NCI-H2107 (cell line): ENCODE data around the gene SCN10A.
A peak's percentile ranks its signal among the peaks of the same experiment; 100 is the strongest.

Source experiments
- DNase-seq: peaks from one replicate; lab custom pipeline; 2025; lab: John Stamatoyannopoulos, UW

SCN10A gene

DNA sequence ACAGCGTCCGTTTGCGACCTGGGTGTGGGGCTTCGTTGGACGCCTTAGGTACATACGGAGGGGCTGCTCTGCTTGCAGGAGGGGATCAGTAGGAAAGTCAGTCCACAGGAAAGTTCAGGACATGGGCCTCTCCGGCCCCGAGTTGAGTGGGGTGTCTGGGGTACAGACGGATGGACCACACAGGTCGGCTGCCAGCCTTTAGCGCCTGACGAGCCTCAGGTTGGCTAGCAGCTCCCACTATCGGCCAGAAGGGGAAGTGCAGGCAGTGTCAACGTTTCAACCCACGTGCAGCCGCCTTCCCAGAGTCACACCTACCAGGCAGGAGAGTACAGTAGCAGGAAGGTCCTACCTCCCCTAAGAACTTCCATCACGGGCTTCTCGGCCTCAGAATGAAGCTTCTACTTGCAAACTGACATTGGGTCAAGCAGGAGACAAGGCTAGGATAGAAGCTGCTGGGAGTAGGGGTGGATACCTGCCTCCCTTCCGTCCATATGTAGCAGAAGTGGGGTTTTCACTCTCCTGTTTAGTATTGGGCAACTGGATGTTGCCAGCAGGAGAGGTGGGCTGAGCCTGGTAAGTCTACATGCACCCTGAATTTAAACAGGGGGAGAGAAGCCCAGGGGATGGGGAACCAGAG lies 164.7 kb downstream of the SCN10A start:
- peak; percentile 29 for DNase-seq

DNA sequence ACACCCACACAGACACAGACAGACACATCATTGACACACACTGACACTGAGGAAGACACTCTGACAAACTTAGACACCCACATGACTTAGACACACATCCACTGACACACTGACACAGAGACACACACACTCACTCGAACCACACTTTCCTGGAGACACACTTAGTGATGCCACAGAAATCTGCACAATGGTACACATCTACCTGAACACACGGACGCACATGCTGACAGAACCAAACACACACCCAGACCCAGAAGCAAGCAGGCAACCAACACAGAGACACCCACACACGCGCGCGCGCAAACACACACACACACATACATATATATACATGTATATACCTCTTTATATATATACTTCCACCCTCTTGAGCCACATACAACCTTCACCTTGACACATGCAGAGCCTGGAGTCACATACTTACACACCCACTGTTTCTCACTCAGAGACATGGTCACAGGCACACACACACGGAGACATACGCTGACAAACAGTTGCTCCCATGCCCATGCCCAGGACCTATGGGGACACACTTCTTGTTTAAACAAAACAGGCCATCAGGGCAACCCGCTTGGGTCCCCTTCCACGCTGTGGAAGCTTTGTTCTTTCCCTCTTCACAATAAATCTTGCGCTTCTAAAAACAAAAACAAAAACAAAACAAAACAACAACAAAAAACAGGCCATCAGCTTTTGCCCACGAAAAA lies 165.6 kb downstream of the SCN10A start:
- no peak for DNase-seq

DNA sequence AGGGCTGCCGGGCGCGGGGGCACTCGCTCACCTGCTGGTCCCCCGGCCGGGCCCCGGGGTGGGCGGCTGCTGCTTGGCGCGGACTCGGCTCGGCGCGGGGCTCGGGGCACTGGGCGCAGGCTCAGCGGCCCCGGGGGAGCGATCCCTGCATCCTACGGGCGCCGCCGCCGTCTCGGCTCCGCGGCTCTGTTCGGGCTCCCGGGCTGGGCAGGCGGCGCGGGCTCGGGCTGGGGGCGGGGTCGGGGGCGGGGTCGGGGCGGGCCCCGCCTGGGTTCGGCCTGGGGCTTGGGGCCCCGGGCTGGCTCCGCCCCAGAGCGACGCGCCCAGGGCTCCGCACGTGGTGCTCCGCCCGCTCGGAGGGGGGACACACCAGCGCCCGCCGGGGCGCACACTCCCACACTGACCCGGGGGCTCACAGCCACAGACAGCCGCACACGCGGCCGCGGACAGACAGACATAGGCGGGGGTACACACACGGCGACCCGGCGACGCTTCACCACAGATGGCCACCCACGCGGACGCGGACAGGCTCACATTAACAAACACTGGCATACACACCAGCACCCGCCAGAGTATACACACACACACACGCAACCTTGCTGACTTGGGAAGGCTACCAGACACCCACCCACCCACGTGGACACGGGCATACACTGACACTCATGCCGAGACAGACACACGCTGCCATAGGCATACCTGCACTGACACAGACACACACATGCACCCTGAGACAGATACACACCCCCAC lies 166.3 kb downstream of the SCN10A start, which contains the start of gene SCN5A:
Gene SCN5A (minus strand): TSS at position 188 of the 748 bp plus-strand sequence. CDS start 16,380 bp downstream, outside the sequence.
- no peak for DNase-seq

DNA sequence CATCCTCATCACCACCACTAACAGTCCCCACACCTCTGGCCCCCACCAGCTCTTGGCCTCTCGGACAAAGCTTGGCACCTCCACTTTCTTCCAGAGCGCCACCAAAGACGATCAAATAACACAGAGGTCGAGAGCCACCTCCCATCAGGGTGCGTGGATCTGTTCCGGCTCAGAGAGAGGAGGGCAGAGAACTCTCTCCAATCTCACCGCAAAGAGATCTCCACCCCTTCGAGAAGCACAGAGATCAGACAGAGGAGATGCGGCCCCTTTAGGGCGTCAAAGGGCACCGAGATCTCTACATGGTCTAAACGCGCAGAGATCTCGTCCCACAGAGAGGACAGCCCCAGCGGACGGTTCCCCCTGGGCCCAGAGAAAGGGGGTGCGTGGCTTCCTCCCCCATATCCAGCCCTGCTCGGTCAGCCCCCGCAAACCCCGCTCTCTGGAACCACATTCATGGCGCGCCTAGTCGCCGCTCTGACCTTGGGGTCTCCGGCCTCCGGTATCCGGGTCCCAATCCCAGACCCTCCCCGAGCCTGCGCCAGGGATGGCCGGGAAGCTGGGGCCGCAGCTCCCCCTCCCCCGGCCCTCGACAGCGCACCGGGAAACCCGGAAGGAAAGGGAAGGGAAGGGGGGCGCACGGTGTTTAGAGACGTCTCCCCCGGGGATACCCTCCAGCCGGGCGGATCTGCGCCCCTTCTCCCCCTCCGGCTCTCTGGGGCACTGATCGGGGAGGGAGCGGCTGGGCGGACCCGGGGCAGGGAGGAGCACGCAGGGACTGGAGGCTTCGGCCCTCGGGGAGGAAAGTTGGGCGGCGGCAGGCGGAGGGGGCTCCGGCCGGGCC lies 167.1 kb downstream of the SCN10A start:
- DNase-seq: no peak

DNA sequence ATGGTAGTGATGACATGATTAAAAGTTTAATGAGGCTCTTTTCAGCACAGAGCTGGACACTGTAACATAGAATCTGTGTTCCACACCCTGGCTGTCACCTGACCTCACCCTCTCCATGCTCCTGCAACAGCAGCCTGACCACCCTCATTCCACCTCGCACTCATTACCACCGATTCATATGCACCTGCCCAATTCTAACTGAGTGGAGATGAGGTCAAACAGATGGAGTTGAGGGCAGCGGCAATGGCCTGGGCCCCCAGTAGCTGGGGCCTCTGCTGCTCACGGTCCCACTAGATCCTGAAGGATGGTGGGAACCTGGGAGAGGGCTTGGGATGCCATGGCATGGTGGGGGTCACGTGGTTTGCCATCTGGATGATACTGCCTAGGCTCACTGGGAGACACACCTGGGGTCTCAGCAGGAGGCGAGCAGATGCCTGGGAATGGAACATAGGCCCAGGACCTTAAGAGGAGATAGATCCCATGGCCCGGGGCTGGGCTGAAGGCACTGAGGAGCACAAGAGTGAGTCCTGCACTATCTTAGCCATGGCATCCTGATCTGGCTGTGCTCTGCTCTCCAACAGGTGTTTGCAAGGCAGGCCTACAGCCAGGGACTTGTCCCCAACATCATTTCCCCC lies 167.9 kb downstream of the SCN10A start:
- no peak for DNase-seq

DNA sequence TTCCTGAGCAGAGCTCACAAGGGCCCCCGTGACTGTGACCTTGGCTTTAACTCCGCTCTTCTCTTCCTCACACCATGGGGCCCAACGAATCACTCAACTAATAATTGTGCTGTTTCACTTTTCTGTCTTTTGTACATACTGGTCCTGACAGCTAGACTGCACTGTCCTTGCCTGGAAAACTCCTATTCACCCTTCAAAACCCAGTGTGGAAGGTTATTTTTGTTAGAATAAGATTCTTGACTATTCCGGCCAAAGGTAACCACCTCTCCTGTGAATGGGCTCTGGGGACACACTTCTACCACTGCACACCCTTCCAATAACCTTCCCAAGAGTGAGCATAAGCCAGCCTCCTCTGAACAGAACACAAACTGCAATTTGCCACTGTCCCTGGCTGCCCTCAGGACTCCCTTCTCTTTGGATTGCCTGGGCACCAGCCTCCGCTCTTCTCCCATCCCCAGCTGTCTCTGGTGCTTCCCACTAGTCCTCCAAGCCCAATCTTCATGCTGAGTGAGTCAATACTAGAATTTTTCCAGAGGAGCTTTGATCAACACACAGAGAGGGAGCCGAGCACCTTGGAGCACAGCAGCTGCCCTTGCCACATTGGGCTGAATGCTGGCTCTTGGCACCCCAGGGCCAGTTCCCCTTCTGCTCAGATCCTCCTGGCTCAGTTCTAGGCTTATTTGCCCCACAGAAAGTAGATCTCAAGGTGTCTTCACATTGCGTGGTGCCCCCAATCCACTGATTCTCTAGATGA lies 168.6 kb downstream of the SCN10A start:
- DNase-seq: no peak
